ENCODE data around the gene CCDC146. TPM values are rescaled to one million over a fixed set of nuclear protein-coding genes. Genes with fewer than 3 reads are reported as not detected.
"Not testable (repeated sequence)": the region's sequence is repeated elsewhere in the genome, so short reads cannot be mapped to it uniquely, and the experiment has no call there.

The CCDC146 gene
- total and polyA plus RNA-seq, 2 of the 8 experiments (the other 6 are each of a cell fraction or from before 2014, with no cell fraction given) = 0.88 to 2.4 TPM

- no peak for TF ChIP-seq YY1 (IDR thresholded peaks at IDR 0.05; ENCODE audit: low read depth, low read length)
- TF ChIP-seq POU5F1 (IDR thresholded peaks at IDR 0.05; ENCODE audit: low read depth, low read length) = no peak
Measured at GRCh38 chr7:77226357-77226839, 104.0 kb downstream of the CCDC146 start (continued).

DNA sequence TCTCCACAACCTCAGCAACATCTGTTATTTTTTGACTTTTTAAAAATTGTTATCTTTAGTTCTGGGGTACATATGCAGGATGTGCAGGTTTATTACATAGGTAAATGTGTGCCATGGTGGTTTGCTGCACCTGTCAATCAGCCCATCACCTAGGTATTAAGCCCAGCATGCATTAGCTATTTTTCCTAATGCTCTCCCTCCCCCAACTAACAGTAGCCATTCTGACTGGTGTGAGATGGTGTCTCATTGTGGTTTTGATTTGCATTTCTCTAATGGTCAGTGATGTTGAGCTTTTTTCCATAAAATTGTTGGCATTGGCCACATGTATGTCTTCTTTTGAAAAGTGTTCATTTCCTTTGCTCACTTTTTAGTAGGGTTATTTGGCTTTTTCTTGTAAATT lies 106.4 kb downstream of the CCDC146 start:
- H3K4ac ChIP-seq (replicated peaks; ENCODE audit: insufficient read length, low read depth, low read length); H4K8ac ChIP-seq (ENCODE audit: extremely low read depth, insufficient read depth, low read length); DNase-seq (ENCODE audit: low read depth in 1 of 2, low spot score in 2 of 2); H3K4me2 ChIP-seq (ENCODE audit: insufficient read depth in 1 of 2, low read depth in 2 of 2, low read length in 2 of 2); H3K4me1 ChIP-seq (replicated peaks in 1 of 4; ENCODE audit: control insufficient read depth in 3 of 4, insufficient read depth in 4 of 4, low read length in 3 of 4); H3K9ac ChIP-seq (replicated peaks in 1 of 4; ENCODE audit: extremely low read depth in 1 of 4, low read depth in 3 of 4, low read length in 3 of 4); H4K91ac ChIP-seq (replicated peaks; ENCODE audit: insufficient read length, low read length); POLR2A ChIA-PET (ENCODE audit: partially characterized antibody); H3K4me3 ChIP-seq (ENCODE audit: extremely low read depth in 1 of 4, insufficient read depth in 2 of 4, low read depth in 3 of 4, low read length in 4 of 4); H2BK20ac ChIP-seq (ENCODE audit: low read length); H2BK15ac ChIP-seq (ENCODE audit: low read length); H3K9me3 ChIP-seq (ENCODE audit: insufficient read depth in 2 of 2, low read depth in 1 of 2, low read length in 1 of 2); H2BK120ac ChIP-seq (replicated peaks; ENCODE audit: low read depth, low read length); CTCF ChIA-PET (ENCODE audit: partially characterized antibody); H3K56ac ChIP-seq (replicated peaks; ENCODE audit: insufficient read length, low read depth, low read length); H3K27ac ChIP-seq (ENCODE audit: low read depth, low read length); H3K27me3 ChIP-seq (replicated peaks in 1 of 4; ENCODE audit: control insufficient read depth in 3 of 4, extremely low read depth in 1 of 4, insufficient read depth in 3 of 4, low read length in 3 of 4); H3K79me1 ChIP-seq (ENCODE audit: low read depth, low read length); H4K5ac ChIP-seq (ENCODE audit: insufficient read length, low read depth, low read length); H2AFZ ChIP-seq (ENCODE audit: low read length); H3K14ac ChIP-seq (ENCODE audit: insufficient read length); H4K20me1 ChIP-seq (replicated peaks in 1 of 2; ENCODE audit: control insufficient read depth in 1 of 2, insufficient read depth in 2 of 2, low read length in 2 of 2); H2BK12ac ChIP-seq (ENCODE audit: low read depth, low read length); H3K23ac ChIP-seq (ENCODE audit: insufficient read length); FAIRE-seq; H2BK5ac ChIP-seq (ENCODE audit: low read depth, low read length); H3K36me3 ChIP-seq (ENCODE audit: control insufficient read depth in 2 of 4, insufficient read depth in 4 of 4, low read length in 3 of 4); H3K23me2 ChIP-seq (ENCODE audit: low read depth, low read length); H3K79me2 ChIP-seq (ENCODE audit: control insufficient read depth in 1 of 2, insufficient read depth in 2 of 2, low read length in 2 of 2); H2AK5ac ChIP-seq (ENCODE audit: low read depth, low read length); H3K18ac ChIP-seq (ENCODE audit: extremely low read depth, low read length): not testable (repeated sequence)

Measured in H1 (cell line).